Glomerular visceral epithelial cell (primary cell): ENCODE data around the gene WWOX.

ENCODE experiments used
- DNase-seq: peaks from one replicate; pipeline ENCODE4 v3.0.0-alpha.2; 2016; ENCODE audit errors: extremely low spot score

The WWOX gene

DNA sequence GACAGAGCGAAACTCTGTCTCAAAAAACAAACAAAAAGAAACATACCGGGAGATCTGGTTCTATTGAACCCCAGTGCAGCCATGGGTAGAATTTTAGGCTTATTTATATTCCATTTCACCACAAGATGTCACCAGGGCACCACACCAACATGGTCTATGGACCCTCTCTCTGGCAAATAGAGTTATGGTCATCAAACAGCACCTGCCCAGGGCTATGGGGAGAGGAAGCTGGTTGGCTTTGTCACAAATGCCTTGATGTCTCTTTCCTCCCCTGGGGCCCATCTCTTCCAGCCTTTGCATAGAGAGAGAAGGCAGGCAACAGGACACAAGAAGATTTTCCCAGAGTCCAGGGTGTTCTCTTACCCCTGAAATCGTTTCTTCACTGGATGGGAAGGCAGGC, 128.4 kb downstream of the WWOX start:
- DNase-seq, result no peak

DNA sequence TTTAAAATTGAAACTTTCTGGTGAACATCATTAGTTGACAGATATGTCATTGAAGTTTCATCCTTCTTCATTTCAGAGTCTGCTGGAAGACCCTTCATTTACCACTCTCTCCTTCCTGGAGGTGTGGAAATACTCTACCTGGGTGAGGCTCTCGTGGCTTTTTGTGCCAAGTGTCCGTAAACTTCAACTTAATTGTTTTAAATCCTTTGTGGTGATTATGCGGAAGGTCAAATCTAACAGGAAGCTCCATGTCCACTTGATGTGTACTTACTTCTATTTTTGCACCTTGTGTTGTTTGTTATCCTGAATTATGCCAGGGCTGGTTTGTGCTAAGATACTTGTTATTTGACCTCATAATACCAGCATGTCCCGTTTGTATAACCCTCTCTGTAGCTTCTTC, 129.2 kb downstream of the WWOX start:
- no peak for DNase-seq

DNA sequence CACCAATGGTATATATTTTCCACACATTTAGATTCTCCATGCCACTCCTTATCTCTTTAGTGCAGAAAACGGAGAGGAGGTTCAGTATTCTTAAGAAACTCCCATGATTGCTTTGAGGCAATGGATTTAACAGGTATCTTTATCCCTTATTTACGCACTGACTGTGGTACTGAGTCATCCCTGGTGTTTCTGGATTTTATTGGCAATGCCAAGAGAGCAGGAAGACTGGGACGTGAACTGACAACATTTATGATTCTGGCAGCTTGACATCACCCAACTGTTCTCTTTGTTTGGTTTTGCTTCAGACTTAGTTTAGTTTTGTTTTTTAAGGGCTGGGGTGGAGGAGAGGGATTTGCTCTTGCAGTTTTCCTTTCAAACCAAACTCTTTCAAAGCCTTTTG, 131.4 kb downstream of the WWOX start:
- no peak for DNase-seq

DNA sequence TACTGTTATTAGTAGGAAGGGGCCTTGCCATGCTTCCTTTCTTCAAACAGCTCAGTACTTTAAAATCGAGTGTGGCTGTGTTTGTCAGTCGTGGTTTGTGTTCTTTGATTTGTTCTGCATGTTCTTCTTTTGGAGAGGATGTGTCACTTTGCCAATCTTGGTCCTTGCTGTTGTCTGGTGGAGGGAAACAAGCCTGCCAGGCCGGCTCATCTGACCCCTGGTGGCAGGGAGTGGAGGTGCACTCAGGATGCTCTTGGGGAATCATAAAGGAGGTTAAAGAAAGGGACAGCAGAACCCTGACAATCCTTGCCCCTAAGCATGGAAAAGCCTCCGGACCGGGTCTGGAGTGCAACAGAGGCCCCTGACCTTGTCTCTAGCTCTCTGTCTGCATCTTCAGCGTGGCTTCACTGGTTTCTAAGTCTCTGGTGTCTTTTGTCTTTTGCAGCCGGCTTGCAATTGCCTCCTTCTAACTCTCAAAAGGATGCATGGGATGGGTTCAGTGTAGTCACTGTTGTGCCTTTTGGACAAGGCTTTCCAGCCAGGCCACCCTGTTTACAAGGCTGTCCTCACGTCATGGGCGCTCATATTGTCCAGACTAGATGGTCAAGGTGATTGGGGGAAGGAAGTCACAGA, 135.8 kb downstream of the WWOX start:
- DNase-seq, result peak; percentile 35

DNA sequence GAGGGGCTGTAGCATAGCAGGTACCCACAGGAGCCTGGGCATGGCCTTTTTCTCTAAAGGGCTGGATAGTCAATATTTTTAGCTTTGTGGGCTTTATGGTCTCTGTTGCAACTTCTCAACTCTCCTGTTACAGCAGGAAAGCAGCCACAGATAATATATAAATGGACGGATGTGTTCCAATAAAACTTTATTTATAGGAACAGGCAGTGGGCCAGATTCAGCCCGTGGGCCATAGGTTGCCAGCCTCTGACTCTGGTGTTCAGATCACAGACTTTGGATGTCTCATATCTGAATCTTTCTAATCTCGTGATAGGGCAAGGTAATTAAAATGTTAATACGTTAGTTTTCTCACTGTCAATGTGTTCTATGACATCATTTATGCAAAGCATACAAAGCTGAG, 136.4 kb downstream of the WWOX start:
- no peak for DNase-seq

DNA sequence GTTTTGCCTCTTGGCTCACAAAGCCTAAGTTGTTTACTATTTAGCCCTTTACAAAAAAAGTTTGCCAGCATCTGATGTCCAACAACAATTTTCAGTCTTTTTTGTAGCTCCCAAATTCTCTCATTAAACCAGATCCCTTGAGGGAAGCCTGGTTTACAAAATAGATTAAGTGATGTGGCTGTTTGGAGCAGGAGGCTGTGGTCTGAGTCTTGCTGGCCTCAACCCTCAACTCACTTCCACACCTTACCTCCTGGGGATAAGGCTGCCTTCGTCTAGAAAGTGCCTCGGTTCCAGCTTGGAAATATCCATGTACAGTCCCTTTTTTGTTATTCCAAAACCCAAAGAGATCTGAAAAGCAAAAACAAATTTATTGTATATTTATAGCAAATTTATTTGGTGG, 138.4 kb downstream of the WWOX start:
- no peak for DNase-seq

DNA sequence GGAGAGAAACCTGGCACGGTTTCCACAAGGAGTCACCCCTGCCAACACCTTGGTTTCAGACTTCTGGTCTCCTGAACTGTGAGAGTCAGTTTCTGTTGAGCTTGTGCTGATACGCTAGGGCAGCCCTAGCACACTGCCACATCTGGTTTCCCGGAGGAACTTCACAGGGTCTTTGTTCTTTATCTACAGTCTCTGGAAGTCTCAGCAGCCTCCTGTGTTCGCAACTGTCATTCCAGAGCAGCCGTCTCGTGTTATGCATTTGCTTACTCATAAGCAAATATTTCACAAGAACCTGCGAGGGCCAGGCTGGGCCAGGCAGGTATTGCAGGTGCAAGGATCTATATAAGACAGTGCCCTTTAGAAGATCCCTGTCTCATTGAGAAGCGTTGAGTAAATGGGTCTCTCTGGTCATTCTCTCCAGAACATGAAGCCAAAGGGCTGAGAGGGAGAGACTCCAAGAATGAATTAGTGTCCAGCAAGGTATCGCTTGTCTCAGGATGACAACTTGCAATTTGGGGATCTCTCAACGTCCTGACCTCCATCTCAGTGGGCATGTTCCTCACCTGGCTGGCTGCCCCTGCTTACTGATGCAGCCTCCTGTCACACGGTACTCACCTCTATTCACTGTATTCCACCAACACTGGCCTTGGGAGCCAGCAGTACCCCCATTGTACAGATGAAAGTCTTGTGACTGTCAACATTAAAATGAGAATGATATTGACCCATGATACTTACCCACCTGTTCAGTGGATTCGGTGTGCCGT, 141.2 kb downstream of the WWOX start:
- no peak for DNase-seq

DNA sequence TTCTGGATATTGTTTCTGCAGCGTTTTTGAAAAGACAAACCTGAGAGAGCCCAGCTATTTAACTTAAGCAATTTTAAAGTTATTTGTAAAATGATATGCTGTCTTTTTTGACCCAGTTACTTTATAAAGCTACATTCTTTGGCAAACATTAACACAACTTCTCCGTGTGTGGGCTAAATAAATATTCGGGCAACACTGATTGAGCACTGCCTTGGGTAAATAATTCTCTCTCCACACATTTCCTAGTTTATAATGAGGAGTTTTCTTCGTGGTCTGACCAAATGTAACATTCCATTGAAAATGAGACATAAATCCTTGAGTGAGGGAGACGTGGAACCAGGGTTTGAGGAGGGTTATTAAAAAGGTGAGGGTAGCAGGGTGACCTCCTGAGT, 142.8 kb downstream of the WWOX start:
- no peak for DNase-seq

DNA sequence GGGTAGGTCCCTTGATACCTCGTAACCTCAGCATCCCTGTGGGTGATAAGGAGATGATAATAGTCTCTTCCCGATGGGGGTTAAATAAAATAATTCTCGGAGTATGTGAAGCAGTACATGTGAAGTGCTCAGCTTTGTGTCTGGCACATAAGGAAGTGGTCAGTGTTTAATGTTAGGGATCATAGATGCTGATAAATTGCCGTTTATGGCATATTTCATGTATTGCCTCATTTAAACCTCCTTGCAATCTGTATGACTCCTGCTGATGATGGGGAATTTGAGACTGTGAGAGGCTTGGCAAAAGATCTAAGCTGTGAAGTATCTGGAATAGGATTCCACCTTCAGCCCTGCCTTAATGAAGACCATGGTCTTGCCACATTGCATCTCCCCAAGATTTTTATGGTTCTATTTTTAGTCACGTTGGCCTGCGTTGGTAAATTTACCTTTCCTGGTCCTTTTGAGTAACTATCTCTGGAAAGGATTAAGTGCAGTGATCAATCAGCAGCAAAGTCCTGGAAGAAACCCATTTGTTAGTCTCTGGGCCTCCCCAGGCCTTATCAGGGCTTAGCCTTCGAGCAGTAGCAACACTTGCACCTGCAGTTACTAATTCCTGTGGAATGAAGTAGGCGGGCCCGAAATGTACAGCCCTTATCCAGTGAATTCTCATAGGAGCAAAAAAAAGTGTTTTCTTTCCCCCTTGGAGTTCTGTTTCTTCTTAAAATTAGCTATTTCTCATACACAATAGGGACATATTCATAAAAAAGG, 144.9 kb downstream of the WWOX start:
- no peak for DNase-seq

DNA sequence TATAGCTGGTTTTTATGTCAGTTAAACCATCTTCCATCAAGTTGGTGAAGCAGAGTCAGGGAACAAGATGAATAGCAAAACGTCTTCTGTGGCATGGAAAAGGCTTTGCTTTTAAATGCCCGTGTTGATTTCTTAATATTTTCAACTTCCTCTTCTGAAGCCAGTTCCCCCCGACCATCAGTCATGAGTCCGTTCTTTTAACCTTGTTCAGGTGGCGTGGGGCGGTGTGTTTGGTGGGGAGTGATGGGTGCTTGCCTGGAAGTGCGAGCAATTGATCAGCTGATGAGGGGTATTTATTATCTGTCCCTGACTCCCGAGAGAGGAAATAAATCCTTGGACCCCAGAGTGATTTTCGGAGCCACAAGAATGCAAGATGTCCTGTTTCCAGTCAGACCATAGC, 147.1 kb downstream of the WWOX start:
- no peak for DNase-seq

DNA sequence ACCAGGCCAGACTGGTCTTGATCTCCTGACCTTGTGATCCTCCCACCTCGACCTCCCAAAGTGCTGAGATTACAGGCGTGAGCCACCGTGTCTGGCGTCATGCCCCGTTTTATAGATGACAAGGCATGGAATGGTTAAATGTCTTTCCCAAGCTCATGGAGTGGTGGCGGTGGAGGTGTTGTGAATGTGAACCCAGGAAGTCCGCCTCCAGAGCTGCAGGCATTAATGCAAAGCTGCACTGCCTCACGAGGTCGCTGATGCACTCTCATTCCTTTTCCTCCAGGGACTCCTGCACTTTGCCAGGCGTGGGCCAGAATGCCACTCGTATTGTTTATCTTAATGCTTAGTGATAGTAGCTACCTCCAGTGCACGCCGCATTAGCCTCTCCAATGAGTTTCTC, 149.6 kb downstream of the WWOX start:
- DNase-seq, result no peak

DNA sequence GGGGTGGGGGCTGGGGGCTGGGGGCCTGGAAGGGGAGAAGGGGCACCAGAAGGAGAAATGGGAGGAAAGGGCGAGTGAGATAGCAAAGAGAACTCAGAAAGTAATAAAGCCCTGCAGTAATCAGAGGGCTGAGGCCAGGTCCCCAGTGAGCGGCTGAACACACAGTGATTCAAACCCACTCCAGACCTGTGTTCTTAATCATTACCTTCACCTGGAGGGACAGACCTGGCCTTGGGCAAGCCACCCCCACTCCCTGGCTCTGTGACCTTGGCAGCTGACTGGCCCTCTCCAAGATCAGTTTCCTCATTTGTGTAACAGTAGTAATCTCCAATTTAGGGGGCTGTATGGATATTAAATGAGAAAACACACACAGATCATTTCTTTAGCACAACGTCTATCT, 150.4 kb downstream of the WWOX start:
- no peak for DNase-seq

DNA sequence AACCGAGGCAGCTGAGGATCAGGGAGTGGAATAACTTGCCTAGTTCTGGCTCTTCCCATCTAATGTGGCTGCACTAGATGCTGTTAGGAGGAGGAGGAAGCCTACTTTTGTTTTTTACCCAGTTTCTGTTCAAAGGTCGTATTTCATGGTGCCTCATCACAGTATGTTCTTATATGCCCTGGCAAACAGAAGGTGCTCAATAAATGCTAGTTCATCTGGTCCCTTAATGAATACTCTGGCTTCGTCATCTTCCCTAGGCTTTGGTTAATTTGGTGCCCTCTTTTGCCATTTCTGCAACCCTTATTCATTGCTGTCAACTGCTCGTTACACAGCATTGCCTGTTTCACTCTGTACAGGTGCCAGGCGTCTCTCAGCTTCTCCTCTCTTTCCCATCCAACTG, 151.7 kb downstream of the WWOX start:
- no peak for DNase-seq

DNA sequence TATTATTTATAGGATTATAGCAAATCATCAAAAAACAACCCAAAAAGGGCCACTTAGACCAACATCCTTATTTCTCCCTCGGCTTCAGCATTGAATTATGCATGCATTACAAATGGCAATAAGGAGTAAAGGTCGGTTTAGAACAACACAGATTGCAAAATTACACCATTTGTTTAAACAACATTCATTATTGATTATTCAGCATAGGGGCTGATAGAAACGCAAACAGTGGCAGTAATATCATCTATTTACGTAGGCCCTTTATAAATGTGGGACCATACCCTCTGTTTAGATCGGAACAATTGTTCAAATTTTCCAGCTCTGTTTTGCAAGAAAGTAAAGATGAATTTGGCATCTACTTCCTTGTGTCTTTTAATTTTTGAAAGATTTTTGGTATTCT, 153.3 kb downstream of the WWOX start:
- no peak for DNase-seq

DNA sequence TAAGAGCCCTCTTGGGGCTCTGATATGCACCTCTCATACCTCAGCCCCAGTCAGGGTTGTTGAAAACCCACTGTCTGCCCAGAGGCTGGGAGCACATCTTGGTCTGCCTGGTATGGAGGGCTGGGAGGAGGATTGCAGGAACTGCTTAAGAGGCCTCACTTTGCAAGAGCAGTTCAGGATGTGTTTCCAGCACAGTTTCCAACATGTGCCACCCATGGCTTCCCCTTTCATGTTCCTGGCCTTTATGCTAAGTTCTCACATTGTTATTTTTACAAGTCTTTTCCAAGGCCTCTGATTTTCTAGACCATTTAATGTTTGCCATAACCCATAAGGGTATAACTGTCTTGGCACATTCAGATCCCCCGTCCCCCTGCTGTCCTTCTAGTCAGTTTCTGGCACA, 155.4 kb downstream of the WWOX start:
- no peak for DNase-seq

DNA sequence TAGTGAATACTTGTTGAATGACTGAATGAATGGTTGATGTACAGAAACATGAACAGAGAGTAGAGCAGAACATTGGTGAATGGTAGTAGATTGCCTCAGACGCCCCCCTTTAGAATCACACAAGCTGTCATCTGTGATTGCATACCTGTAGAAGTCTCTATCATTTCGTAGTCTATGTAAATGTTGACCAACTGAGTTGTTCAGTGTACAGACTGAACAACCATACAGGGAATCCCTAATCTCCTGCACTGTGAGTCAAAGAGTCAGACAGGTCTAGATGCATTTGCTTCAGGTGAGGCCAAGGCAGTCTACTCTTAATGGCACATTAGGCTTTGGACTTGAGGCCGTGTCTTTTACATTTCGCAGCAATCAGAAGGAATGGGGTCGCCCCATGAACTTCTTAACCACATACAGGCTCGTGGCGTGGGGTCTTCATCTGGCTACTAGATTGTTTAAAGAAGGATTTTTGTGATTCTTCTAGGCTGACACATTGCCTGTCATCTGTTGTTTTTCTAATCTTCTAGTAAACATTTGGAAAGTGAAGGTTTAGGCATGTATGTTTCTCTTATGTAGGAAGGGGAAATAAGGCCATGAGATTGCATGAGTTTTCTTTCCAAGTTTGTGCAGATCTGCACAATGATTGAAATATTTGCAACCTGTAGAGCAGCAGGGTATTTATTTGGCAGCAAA, 157.4 kb downstream of the WWOX start:
- DNase-seq, result no peak

DNA sequence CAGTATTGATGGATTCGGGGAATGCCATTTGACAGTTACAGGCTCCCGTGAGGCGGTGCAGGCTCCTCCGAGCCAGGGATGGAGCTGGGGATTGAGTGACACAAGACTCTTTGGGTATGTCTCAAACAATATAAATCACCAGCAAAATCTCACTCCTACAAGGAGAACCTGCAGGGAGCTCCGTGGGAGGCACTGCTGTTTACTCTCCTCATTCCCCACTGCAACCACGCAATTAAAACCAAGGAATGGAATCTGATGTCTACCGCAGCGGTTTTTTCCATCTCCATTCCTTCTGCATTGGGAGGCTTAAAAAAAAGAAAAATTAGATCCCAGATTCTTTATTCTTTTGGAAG, 157.9 kb downstream of the WWOX start:
- no peak for DNase-seq

DNA sequence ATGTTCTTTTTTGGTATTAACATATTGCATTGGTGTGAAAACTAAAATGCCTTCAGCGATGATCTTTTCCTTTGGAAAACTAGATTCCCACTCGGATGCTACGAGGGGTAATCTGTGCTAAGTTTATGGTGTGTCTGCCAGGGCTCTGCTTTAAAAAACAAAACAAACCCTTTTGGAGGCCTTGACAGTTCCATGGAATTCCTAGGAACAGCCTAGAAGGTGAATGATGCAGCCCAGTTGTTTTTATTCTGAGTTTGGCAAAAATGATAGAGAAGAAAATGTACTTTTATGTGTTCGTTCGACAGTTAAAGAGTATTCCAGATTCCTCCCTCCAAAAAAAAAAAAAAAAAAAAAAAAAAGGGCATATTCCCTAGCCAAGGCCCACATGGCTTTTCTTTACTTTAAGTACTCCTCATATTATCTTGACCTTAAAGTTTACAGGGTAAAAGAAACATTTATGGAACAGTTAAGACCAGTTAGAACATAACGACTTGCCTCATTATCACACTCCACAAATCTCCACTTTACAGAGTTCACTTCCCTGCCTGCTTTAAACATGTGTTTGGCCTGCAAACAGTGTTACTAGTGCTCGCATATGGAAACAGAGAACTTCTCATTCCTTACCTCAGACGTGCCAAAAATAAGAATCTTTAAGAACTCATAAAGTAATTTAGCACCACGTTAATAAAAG, 159.1 kb downstream of the WWOX start:
- no peak for DNase-seq

DNA sequence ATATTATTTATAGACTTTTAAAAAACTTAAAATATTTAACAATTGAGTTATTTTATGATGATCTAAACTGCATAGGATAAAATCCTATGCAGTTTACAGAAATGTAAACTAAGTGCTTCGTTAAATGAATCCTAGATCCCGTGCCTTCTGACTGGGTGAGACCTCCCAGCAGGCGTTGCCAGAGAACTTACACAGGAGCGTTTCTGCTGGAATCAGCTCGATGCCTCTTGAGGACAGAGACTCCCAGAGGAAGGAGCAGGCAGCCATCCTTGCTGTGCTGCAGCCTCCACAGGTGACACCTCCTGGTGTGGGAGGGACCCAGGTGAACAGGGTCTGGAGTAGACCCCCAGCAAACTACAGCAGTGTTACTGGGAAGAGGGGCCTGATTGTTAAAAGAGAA, 160.4 kb downstream of the WWOX start:
- DNase-seq, result no peak

DNA sequence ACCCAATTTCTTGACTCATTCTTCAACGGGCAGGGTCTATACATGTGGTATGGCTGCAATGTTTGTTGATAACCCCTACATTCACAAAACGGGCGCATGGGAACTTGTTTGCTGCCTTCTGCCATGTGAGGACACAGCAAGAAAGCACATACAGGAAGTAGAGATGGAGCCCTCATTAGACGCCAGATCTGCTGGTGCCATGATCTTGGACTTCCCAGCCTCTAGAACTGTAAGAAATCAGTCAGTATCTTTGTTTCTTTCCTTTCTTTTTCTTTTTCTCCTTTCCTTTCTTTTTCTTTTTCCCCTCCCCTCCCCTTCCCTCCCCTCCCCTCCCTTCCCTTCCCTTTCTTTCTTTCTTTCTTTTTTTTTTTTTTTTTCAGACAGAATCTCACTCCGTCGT, 165.2 kb downstream of the WWOX start:
- DNase-seq, result no peak

DNA sequence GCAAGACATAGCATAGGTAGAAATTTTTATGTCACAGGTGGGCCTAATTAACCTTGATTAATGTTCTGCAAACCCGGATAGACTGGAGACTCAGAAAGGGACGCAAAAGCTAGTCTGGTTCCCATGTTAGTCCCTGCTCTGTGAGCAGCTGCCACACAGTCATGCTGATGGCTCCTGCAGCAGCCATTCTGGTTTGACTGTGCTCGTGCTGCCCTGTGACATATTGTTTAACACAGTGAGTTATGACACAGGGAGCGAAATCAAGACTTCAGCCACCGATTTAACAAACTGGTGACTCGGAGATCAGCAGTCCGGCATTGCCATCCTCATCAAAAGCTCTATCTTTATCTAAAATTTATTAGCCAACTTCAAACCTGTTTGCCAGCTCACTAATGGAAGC, 169.8 kb downstream of the WWOX start:
- DNase-seq, result no peak

DNA sequence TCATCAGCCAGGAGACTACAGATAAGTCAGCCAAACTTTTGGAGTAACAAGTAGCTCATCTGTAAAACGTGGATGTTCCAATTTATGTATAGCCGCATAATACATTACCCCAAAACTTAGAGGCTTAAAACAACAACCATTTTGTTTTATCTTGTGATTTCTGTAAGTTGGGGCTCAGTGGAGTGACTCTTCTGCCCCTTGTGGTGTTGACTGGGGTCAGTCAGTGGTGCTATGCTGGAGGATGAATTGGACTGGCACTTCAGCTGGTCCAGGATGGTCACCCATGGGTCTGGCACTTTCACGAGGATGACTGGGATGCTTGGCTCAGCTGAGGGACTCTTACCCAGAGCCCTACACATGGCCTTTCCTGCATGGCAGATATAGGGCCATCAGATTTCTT, 172.5 kb downstream of the WWOX start:
- DNase-seq, result no peak
